HepG2 (cell line): ENCODE data around the gene FEM1C. TPM values are rescaled to one million over a fixed set of nuclear protein-coding genes. Genes with fewer than 3 reads are reported as not detected.

Experiments
- ATAC-seq: fragments of 200-7000 bp; cut with Tn5 transposase; 3 replicates; pipeline ENCODE4 v1.9.1; 2020; ENCODE audit warnings: mild to moderate bottlenecking, moderate library complexity
- BruUV-seq: library from RNA; stranded (reverse); fragments of 400-500 nt; replicated peaks from 2 replicates; lab custom pipeline; 2021; lab: Mats Ljungman, UMichigan
- CTCF ChIA-PET: fragments of 300-600 bp; formaldehyde crosslinking; extraction: SDS; loops from one replicate; lab custom pipeline; 2021; ENCODE audit warnings: low total read pairs, inconsistent platforms, low intra/inter-chr PET ratio; lab: Yijun Ruan, JAX
- POLR2A ChIA-PET: fragments of 350-600 bp; sonication (Branson Sonifier 250); formaldehyde crosslinking; loops from one replicate; lab custom pipeline; 2020; ENCODE audit warnings: antibody characterized with exemption, inconsistent platforms; lab: Yijun Ruan, JAX
- DNase-seq: peaks from one replicate; pipeline ENCODE4 v3.0.0-alpha.2; 2015; ENCODE audit warnings: low spot score
- FAIRE-seq: peaks from 3 replicates; lab custom pipeline; 2011; peaks lifted over from hg19 to GRCh38; lab: Jason Lieb, UNC
- H2AFZ ChIP-seq: one replicate; pipeline ENCODE4 v1.6.1; 2011; ENCODE audit warnings: low read length, inconsistent platforms
- H3K27ac ChIP-seq: fragments of 300-600 bp; 3 replicates; pipeline ENCODE4 v1.8.0; 2011; ENCODE audit warnings: mixed run types, mild to moderate bottlenecking, mixed read lengths, low read length, inconsistent platforms; ENCODE audit not compliant: insufficient read depth; ENCODE audit errors: extremely low read length
- H3K27me3 ChIP-seq, 2 experiments: fragments of 200-600 bp in 1 of 2; 2 replicates in 1 of 2; 3 replicates in 1 of 2; pipeline versions ENCODE4 v1.6.0 to v1.8.0; 2011; ENCODE audit warnings: low read length in 2 of 2, mild to moderate bottlenecking in 2 of 2, moderate library complexity in 2 of 2, inconsistent platforms in 1 of 2; ENCODE audit not compliant: insufficient read depth in 2 of 2, control insufficient read depth in 1 of 2
- H3K36me3 ChIP-seq, 2 experiments: fragments of 200-600 bp in 1 of 2; replicated peaks in 1 of 2; 2 replicates in 1 of 2; 3 replicates in 1 of 2; pipeline versions ENCODE4 v1.5.1 to v1.8.0; 2011; ENCODE audit warnings: low read length in 2 of 2, inconsistent platforms in 1 of 2; ENCODE audit not compliant: insufficient read depth in 2 of 2, control insufficient read depth in 1 of 2
- H3K4me1 ChIP-seq: 2 replicates; pipeline ENCODE4 v1.5.1; 2012; ENCODE audit warnings: low read length, inconsistent platforms; ENCODE audit not compliant: insufficient read depth
- H3K4me2 ChIP-seq: 2 replicates; pipeline ENCODE4 v1.6.0; 2011; ENCODE audit warnings: low read depth, low read length, inconsistent platforms
- H3K4me3 ChIP-seq, 3 experiments: fragments of 200-600 bp in 1 of 3; sonication (generic), shearing (Covaris generic) in 1 of 3; replicated peaks in 1 of 3; 2 replicates each; pipeline ENCODE4 v1.5.1; 2011 to 2016; ENCODE audit warnings: low read length in 3 of 3, inconsistent platforms in 2 of 3, low read depth in 2 of 3, mild to moderate bottlenecking in 2 of 3, control low read depth in 1 of 3, mixed read lengths in 1 of 3; ENCODE audit not compliant: insufficient read depth in 1 of 3
- H3K79me2 ChIP-seq: one replicate; pipeline ENCODE4 v1.6.1; 2011; ENCODE audit warnings: low read length, inconsistent platforms; ENCODE audit not compliant: insufficient read depth
- H3K9ac ChIP-seq: 2 replicates; pipeline ENCODE4 v1.6.0; 2011; ENCODE audit warnings: mild to moderate bottlenecking, low read depth, low read length, inconsistent platforms; ENCODE audit not compliant: insufficient read depth
- H3K9me3 ChIP-seq: 2 replicates; pipeline ENCODE4 v1.5.1; 2012; ENCODE audit warnings: mild to moderate bottlenecking, low read length
- H4K20me1 ChIP-seq: 2 replicates; pipeline ENCODE4 v1.6.0; 2011; ENCODE audit warnings: inconsistent platforms, mild to moderate bottlenecking, low read length, moderate library complexity; ENCODE audit not compliant: insufficient read depth
- ATF4 ChIP-seq, 2 experiments: fragments of 450-650 bp in 1 of 2; sonication (generic) in 1 of 2; formaldehyde crosslinking; IDR thresholded peaks; 2 replicates each; pipeline versions ENCODE4 v1.5.0 to v1.8.0; 2020 to 2022; ENCODE audit warnings: mild to moderate bottlenecking in 1 of 2, missing genetic modification reagents in 1 of 2
- DBP ChIP-seq: sonication (generic); formaldehyde crosslinking; IDR thresholded peaks from 2 replicates; pipeline ENCODE4 v1.4.0; 2020; ENCODE audit warnings: missing genetic modification reagents; ENCODE audit errors: not compliant biosample characterization
- E2F5 ChIP-seq: sonication (generic); formaldehyde crosslinking; conservative IDR thresholded peaks from 2 replicates; pipeline ENCODE4 v1.4.0; 2020; ENCODE audit warnings: missing genetic modification reagents
- MAFF ChIP-seq: IDR thresholded peaks from 2 replicates; pipeline ENCODE4 v1.6.1; 2011; ENCODE audit warnings: low read depth, low read length, improper control_type of control experiment
- MAFK ChIP-seq, 2 experiments: IDR thresholded peaks in 1 of 2; conservative IDR thresholded peaks in 1 of 2; 2 replicates each; pipeline ENCODE4 v1.6.1; 2011; ENCODE audit warnings: improper control_type of control experiment in 2 of 2, low read length in 2 of 2
- SALL1 ChIP-seq: sonication (generic); formaldehyde crosslinking; IDR thresholded peaks from 2 replicates; pipeline ENCODE4 v1.8.0; 2022; ENCODE audit warnings: mild to moderate bottlenecking, missing genetic modification reagents
- THRA ChIP-seq: sonication (generic); formaldehyde crosslinking; IDR thresholded peaks from 2 replicates; pipeline ENCODE4 v1.4.0; 2020; ENCODE audit warnings: missing genetic modification reagents, borderline replicate concordance
- ZNF274 ChIP-seq: sonication (generic); formaldehyde crosslinking; IDR thresholded peaks from 2 replicates; pipeline ENCODE4 v1.5.1; 2020; ENCODE audit warnings: mild to moderate bottlenecking, missing genetic modification reagents
- ZNF382 ChIP-seq: sonication (generic); formaldehyde crosslinking; IDR thresholded peaks from 2 replicates; pipeline ENCODE4 v1.5.0; 2020; ENCODE audit warnings: missing genetic modification reagents, mild to moderate bottlenecking, borderline replicate concordance
- ZNF556 ChIP-seq: sonication (generic); formaldehyde crosslinking; IDR thresholded peaks from 2 replicates; pipeline ENCODE4 v1.4.0; 2020; ENCODE audit warnings: mild to moderate bottlenecking, missing genetic modification reagents, borderline replicate concordance
- ZNF563 ChIP-seq: sonication (generic); formaldehyde crosslinking; IDR thresholded peaks from 2 replicates; pipeline ENCODE4 v1.8.0; 2022; ENCODE audit warnings: mild to moderate bottlenecking, moderate library complexity, missing genetic modification reagents
- ZNF570 ChIP-seq: sonication (generic); formaldehyde crosslinking; IDR thresholded peaks from 2 replicates; pipeline ENCODE4 v1.4.0; 2020; ENCODE audit warnings: mild to moderate bottlenecking, missing genetic modification reagents, borderline replicate concordance
- WGBS: methylation state at CpG from one replicate; pipeline ENCODE4 v1.1.6; 2017; ENCODE audit warnings: low lambda C conversion rate; 5-methylcytosine and 5-hydroxymethylcytosine counted together
- in situ Hi-C: cut with HindIII; loops from 2 replicates; pipeline ENCODE4 v1.10.0; 2017; ENCODE audit warnings: low pct_unique_long_range_greater_than_20kb; ENCODE audit not compliant: extremely low pct_ligation_motif_present
- intact Hi-C: fragments of 100-400 bp; cut with micrococcal nuclease; formaldehyde crosslinking; loops from one replicate; pipeline ENCODE4 v1.10.0; 2022; ENCODE audit not compliant: unreplicated experiment
- polyA plus RNA-seq, 8 experiments: library from polyadenylated mRNA; depleted of rRNA in 3 of 8; stranded (reverse) in 7 of 8; unstranded in 1 of 8; fragments of >200 nt; fragmentation: Illumina TruSeq in 4 of 8; extraction: Trizol in 4 of 8; gene quantifications; 2 replicates each; pipeline versions ENCODE4 v1.2.1 to v1.2.3, GENCODE V29; 2011 to 2016; ENCODE audit warnings: low read depth in 4 of 8, missing spikeins in 1 of 8, mixed read lengths in 1 of 8; ENCODE audit not compliant: insufficient read depth in 1 of 8
- total RNA-seq, 5 experiments: library from RNA; depleted of rRNA; stranded (reverse); fragments of >200 nt; fragmentation: Illumina TruSeq; extraction: Trizol; gene quantifications; 2 replicates each; pipeline ENCODE4 v1.2.3, GENCODE V29; 2016; ENCODE audit warnings: low read depth in 1 of 5

FEM1C gene
- total and polyA plus RNA-seq, 2 of the 13 experiments (the other 11 are each of a cell fraction or from before 2014, with no cell fraction given): 5.5 to 8.3 TPM

GRCh38 chr5:115548683-115549082 is 4.1 kb upstream of the FEM1C start:
- no peaks in the 10 kb centered on the region for H3K36me3 ChIP-seq
- no peak overlapping the region for H3K9ac ChIP-seq
- H3K9me3 ChIP-seq: peaks cover 6% of the 10 kb centered on the region
- H3K4me3 ChIP-seq: no peak overlapping the region
- no peak overlapping the region for H3K27ac ChIP-seq
- H3K4me2 ChIP-seq: no peak overlapping the region
- H3K27me3 ChIP-seq: peaks cover 0 to 7% of the 10 kb centered on the region in 2 experiments; a peak in 2 of 5 replicates
- ChIA-PET CTCF (interaction anchor here (0.8 to 1.8 kb wide), 2 partner anchors 26 to 38 kb away, joined by 4 to 7 read pairs; no protein-coding TSS in a partner anchor), POLR2A (no interaction called here)
- in situ Hi-C loops: loop anchor here (5.0 to 10.0 kb wide), 2 partner anchors 39 to 286 kb away; no protein-coding TSS in a partner anchor
- H4K20me1 ChIP-seq: no peaks in the 10 kb centered on the region
- H3K4me1 ChIP-seq: peaks cover 13% of the 10 kb centered on the region
- peak; percentile 34 to 67; a peak in 2 of 4 replicates for TF ChIP-seq MAFK (conservative IDR thresholded peaks at IDR 0.05 in 1 of 2, IDR thresholded peaks at IDR 0.05 in 1 of 2; ENCODE audit: low read length in 2 of 2)
- peak; percentile 39; the same call in 1 of the 2 replicates for TF ChIP-seq MAFF
- TF ChIP-seq ZNF563 (CRISPR knock-in tag): no peak
- H2AFZ ChIP-seq: no peak overlapping the region
- intact Hi-C loops: loop anchor here (1.0 kb wide), 2 partner anchors 26 to 38 kb away; no protein-coding TSS in a partner anchor
- BruUV-seq: no TSS peak
- ATAC-seq (no peak), FAIRE-seq (no peak), DNase-seq (no peak)
- WGBS: 73% methylated on average over 4 of the region's 4 CpGs
- H3K79me2 ChIP-seq: peaks cover 6% of the 10 kb centered on the region

GRCh38 chr5:115545351-115545882 is 842 bp upstream of the FEM1C start:
- no peak overlapping the region for H3K27ac ChIP-seq
- peak overlapping the region; percentile 76 for H3K4me2 ChIP-seq
- H3K9ac ChIP-seq: peak overlapping the region; percentile 43
- no peak overlapping the region for H2AFZ ChIP-seq
- no peak for DNase-seq
- ChIA-PET POLR2A (interaction anchor here (0.6 to 1.8 kb wide), 11 partner anchors 9 to 539 kb away, joined by 3 to 7 read pairs (median 3); partner anchors contain the start of genes COMMD10, TICAM2 and TMED7), CTCF (no interaction called here)
- BruUV-seq: TSS peak; percentile 78
- no peaks in the 10 kb centered on the region; a peak in 1 of 5 replicates for H3K27me3 ChIP-seq
- H4K20me1 ChIP-seq: peaks cover 29% of the 10 kb centered on the region
- FAIRE-seq: no peak
- WGBS: 95% methylated on average over 9 of the region's 9 CpGs
- intact Hi-C loops: no loop called here
- no peaks in the 10 kb centered on the region for H3K36me3 ChIP-seq
- ATAC-seq: no peak
- in situ Hi-C loops: loop anchor here (5.0 to 10.0 kb wide), 2 partner anchors 42 to 289 kb away; no protein-coding TSS in a partner anchor
- peaks cover 6% of the 10 kb centered on the region for H3K9me3 ChIP-seq
- peaks cover 38% of the 10 kb centered on the region for H3K79me2 ChIP-seq
- H3K4me3 ChIP-seq: peak overlapping the region in 1 of 3 experiments; percentile 54; a peak in 1 of 6 replicates
- peaks cover 17% of the 10 kb centered on the region for H3K4me1 ChIP-seq
- TF ChIP-seq THRA (CRISPR knock-in tag): no peak
- no peak for TF ChIP-seq ZNF382 (CRISPR knock-in tag)
- TF ChIP-seq ZNF274 (CRISPR knock-in tag): no peak
- no peak for TF ChIP-seq SALL1
- TF ChIP-seq E2F5 (CRISPR knock-in tag): no peak
- TF ChIP-seq ATF4 (CRISPR knock-in tag; IDR thresholded peaks at IDR 0.05): no peak
- 0 out of 2 replicates have a peak, but pooled peaks have one; percentile 11 for TF ChIP-seq ZNF556 (CRISPR knock-in tag)
- no peak for TF ChIP-seq DBP (CRISPR knock-in tag)
- TF ChIP-seq ZNF570: no peak
